ENCODE data around the gene DUSP7. TPM values are rescaled to one million over a fixed set of nuclear protein-coding genes. Genes with fewer than 3 reads are reported as not detected.

DUSP7 gene
- polyA plus RNA-seq, 10 donors, result 14.7 to 31.0 (median 20.5) TPM

GRCh38 chr3:52012699-52013098 lies 43.7 kb downstream of the DUSP7 start:
- DNase-seq, result no peak

- no peak for DNase-seq
Observed at GRCh38 chr3:52010431-52010830, 45.9 kb downstream of the DUSP7 start.

- no peak for DNase-seq
Observed at GRCh38 chr3:52007291-52007690, 49.1 kb downstream of the DUSP7 start.

- no peak for DNase-seq
Observed at GRCh38 chr3:52006820-52007133, 49.6 kb downstream of the DUSP7 start.

GRCh38 chr3:52006017-52006819 lies 50.2 kb downstream of the DUSP7 start:
- no peak for DNase-seq

GRCh38 chr3:52005571-52005986 lies 50.8 kb downstream of the DUSP7 start:
- DNase-seq, result peak; percentile 53 to 81 (median 56)

- DNase-seq, result no peak
Observed at GRCh38 chr3:52004906-52005395, 51.4 kb downstream of the DUSP7 start.

GRCh38 chr3:52004163-52004787 lies 52.1 kb downstream of the DUSP7 start:
- peak; percentile 47 to 89 (median 77) for DNase-seq

GRCh38 chr3:52002748-52003147 lies 53.6 kb downstream of the DUSP7 start:
- DNase-seq, result no peak

- peak in 2 of 3 donors; percentile 76 to 85 for DNase-seq
Observed at GRCh38 chr3:52001443-52001974, 54.9 kb downstream of the DUSP7 start.

GRCh38 chr3:51999846-52000245 lies 56.5 kb downstream of the DUSP7 start:
- no peak for DNase-seq

Other genes with a start within 250 kb of the DUSP7 start
- gene IQCF2, start 195.0 kb downstream of the DUSP7 start, polyA plus RNA-seq (ENCODE audit: insufficient read length in 10 of 10), result not detected
- gene IQCF5, start 181.0 kb downstream of the DUSP7 start, polyA plus RNA-seq (ENCODE audit: insufficient read length in 10 of 10), result not detected
- gene IQCF1, start 153.2 kb downstream of the DUSP7 start, polyA plus RNA-seq (ENCODE audit: insufficient read length in 10 of 10), result not detected
- 10 to 100 TPM; 12.2 to 16.8 (median 14.0) TPM for gene RRP9, start 114.7 kb downstream of the DUSP7 start, polyA plus RNA-seq (ENCODE audit: insufficient read length in 10 of 10)
- 1 to 10 TPM; 3.8 to 7.8 (median 5.6) TPM for gene PARP3, start 114.2 kb downstream of the DUSP7 start, polyA plus RNA-seq (ENCODE audit: insufficient read length in 10 of 10)
- under 1 TPM; 0.20 to 0.52 (median 0.35) TPM for gene GPR62, start 101.2 kb downstream of the DUSP7 start, polyA plus RNA-seq (ENCODE audit: insufficient read length in 10 of 10)
- 10 to 100 TPM; 50.8 to 73.1 (median 64.1) TPM for gene PCBP4, start 89.1 kb downstream of the DUSP7 start, polyA plus RNA-seq (ENCODE audit: insufficient read length in 10 of 10)
- gene ABHD14B, start 82.5 kb downstream of the DUSP7 start, polyA plus RNA-seq (ENCODE audit: insufficient read length in 10 of 10), result 10 to 100 TPM; 19.2 to 25.2 (median 21.3) TPM
- 10 to 100 TPM; 10.3 to 18.5 (median 12.1) TPM for gene ABHD14A, start 81.5 kb downstream of the DUSP7 start, polyA plus RNA-seq (ENCODE audit: insufficient read length in 10 of 10)
- 10 to 100 TPM in 9 of 10 donors, 1 to 10 TPM in 1; 8.9 to 15.1 (median 13.2) TPM for gene ACY1, start 73.0 kb downstream of the DUSP7 start, polyA plus RNA-seq (ENCODE audit: insufficient read length in 10 of 10)
- 1,000 to 10,000 TPM; 2,242 to 3,145 (median 2,773) TPM for gene RPL29, start 60.7 kb downstream of the DUSP7 start, polyA plus RNA-seq (ENCODE audit: insufficient read length in 10 of 10)
- gene POC1A, start 97.9 kb upstream of the DUSP7 start, polyA plus RNA-seq (ENCODE audit: insufficient read length in 10 of 10), result 1 to 10 TPM; 2.6 to 8.0 (median 4.3) TPM
- gene ALAS1, start 141.6 kb upstream of the DUSP7 start, polyA plus RNA-seq (ENCODE audit: insufficient read length in 10 of 10), result 10 to 100 TPM; 28.5 to 32.5 (median 29.3) TPM
- under 1 TPM in 8 of 10 donors, not detected in 2; 0.05 to 0.33 (median 0.18) TPM for gene TLR9, start 169.1 kb upstream of the DUSP7 start, polyA plus RNA-seq (ENCODE audit: insufficient read length in 10 of 10)
- gene TWF2, start 182.6 kb upstream of the DUSP7 start, polyA plus RNA-seq (ENCODE audit: insufficient read length in 10 of 10), result 10 to 100 TPM; 18.8 to 37.4 (median 23.4) TPM
- 10 to 100 TPM; 13.2 to 20.7 (median 15.3) TPM for gene PPM1M, start 189.2 kb upstream of the DUSP7 start, polyA plus RNA-seq (ENCODE audit: insufficient read length in 10 of 10)
- 100 to 1,000 TPM in 1 of 10 donors, 10 to 100 TPM in 9; 77.7 to 106 (median 84.0) TPM for gene WDR82, start 222.1 kb upstream of the DUSP7 start, polyA plus RNA-seq (ENCODE audit: insufficient read length in 10 of 10)
- 1 to 10 TPM; 2.5 to 8.1 (median 3.5) TPM for gene GLYCTK, start 231.3 kb upstream of the DUSP7 start, polyA plus RNA-seq (ENCODE audit: insufficient read length in 10 of 10)

Data from muscle of back (tissue), 11 donors.